ENCODE measurements around the gene VWA3B. TPM values are rescaled to one million over a fixed set of nuclear protein-coding genes. Genes with fewer than 3 reads are reported as not detected.

Gene VWA3B
- total and polyA plus RNA-seq, 2 of the 4 experiments (the other 2 are of a cell fraction), result not detected

- ATAC-seq (ENCODE audit: low read depth), result no peak
- Histone ChIP-seq H3K4ac (ENCODE audit: low read depth, low read length) (no peak overlapping the region), H3K36me3 (ENCODE audit: control insufficient read depth, insufficient read depth, low read length) (no peaks in the 10 kb centered on the region), H3K4me2 (ENCODE audit: low read depth, low read length) (no peak overlapping the region), H3K9ac (ENCODE audit: low read depth, low read length) (no peak overlapping the region), H2BK5ac (ENCODE audit: low read depth, low read length, poor library complexity, severe bottlenecking) (no peak overlapping the region), H4K5ac (ENCODE audit: low read depth, low read length) (no peak overlapping the region), H4K8ac (ENCODE audit: low read depth in 2 of 2, low read length in 2 of 2) (no peak overlapping the region), H2BK120ac (ENCODE audit: low read depth, low read length) (no peak overlapping the region), H2BK20ac (ENCODE audit: low read depth, low read length) (no peak overlapping the region), H3K23ac (ENCODE audit: low read depth, low read length) (no peak overlapping the region), H4K20me1 (ENCODE audit: insufficient read depth, low read length) (no peaks in the 10 kb centered on the region), H2AFZ (replicated peaks; ENCODE audit: low read length, poor library complexity) (no peak overlapping the region), H4K91ac (ENCODE audit: insufficient read depth, low read depth, low read length) (no peak overlapping the region), H3K4me3 (ENCODE audit: insufficient read depth, low read depth, low read length) (no peak overlapping the region), H3K27me3 (ENCODE audit: control insufficient read depth, insufficient read depth, low read length) (peaks cover 32% of the 10 kb centered on the region), H3K4me1 (ENCODE audit: control insufficient read depth, insufficient read depth, low read length) (no peaks in the 10 kb centered on the region), H3K9me1 (ENCODE audit: insufficient read depth, low read length) (no peaks in the 10 kb centered on the region), H3K18ac (ENCODE audit: low read depth, low read length) (no peak overlapping the region), H3K56ac (ENCODE audit: extremely low read depth, insufficient read depth, low read length) (no peak overlapping the region), H2BK15ac (ENCODE audit: low read depth, low read length) (no peak overlapping the region), H3K9me3 (ENCODE audit: control insufficient read depth, insufficient read depth, low read length) (no peaks in the 10 kb centered on the region), H3K79me1 (ENCODE audit: low read depth in 1 of 2, low read length in 2 of 2) (no peaks in the 10 kb centered on the region), H3K14ac (replicated peaks; ENCODE audit: low read depth, low read length) (no peak overlapping the region), H2AK9ac (replicated peaks; ENCODE audit: low read depth, low read length, poor library complexity) (no peak overlapping the region), H2AK5ac (ENCODE audit: low read depth, low read length) (no peak overlapping the region), H3K27ac (ENCODE audit: insufficient read depth, low read length) (no peak overlapping the region)
- no peak for DNase-seq
- TF ChIP-seq RFX5 (IDR thresholded peaks at IDR 0.05; ENCODE audit: low read depth, low read length) (no peak), POLR2A (IDR thresholded peaks at IDR 0.05; ENCODE audit: low read depth, low read length) (no peak), RCOR1 (IDR thresholded peaks at IDR 0.05; ENCODE audit: insufficient replicate concordance, low read length) (no peak), CTCF (conservative IDR thresholded peaks at IDR 0.05; ENCODE audit: low read depth, low read length) (no peak), CEBPB (IDR thresholded peaks at IDR 0.05; ENCODE audit: low read depth, low read length) (no peak), CHD1 (IDR thresholded peaks at IDR 0.05; ENCODE audit: low read depth, low read length) (no peak)
- in situ Hi-C loops (cut with MboI; ENCODE audit: low sequenced_read_pairs) (no loop called here), dilution Hi-C loops (cut with HindIII; ENCODE audit: low sequenced_read_pairs, unreplicated experiment) (no loop called here), intact Hi-C loops (cut with micrococcal nuclease) (loop anchor here (10.0 kb wide), 1 partner anchor 103 kb away; no protein-coding TSS in a partner anchor)
- 50% methylated on average over 1 of the region's 6 CpGs; no CpG with 5 or more reads in 1 of the 2 experiments for WGBS, 2 experiments (ENCODE audit: extremely low coverage in 2 of 2, insufficient read length in 1 of 2)
- POLR2A ChIA-PET (ENCODE audit: unreplicated experiment), result no interaction called here
- BruUV-seq (replicated peaks), result no TSS peak
- CTCF ChIA-PET, result no interaction called here
Measured at GRCh38 chr2:98281607-98282006, 194.6 kb downstream of the VWA3B start.

All from IMR-90 (cell line).